ENCODE results near the gene ZNF597. TPM values are rescaled to one million over a fixed set of nuclear protein-coding genes. Genes with fewer than 3 reads are reported as not detected.

The ZNF597 gene
- total RNA-seq, 1 experiment from 2014 or later, result 3.1 TPM

DNA sequence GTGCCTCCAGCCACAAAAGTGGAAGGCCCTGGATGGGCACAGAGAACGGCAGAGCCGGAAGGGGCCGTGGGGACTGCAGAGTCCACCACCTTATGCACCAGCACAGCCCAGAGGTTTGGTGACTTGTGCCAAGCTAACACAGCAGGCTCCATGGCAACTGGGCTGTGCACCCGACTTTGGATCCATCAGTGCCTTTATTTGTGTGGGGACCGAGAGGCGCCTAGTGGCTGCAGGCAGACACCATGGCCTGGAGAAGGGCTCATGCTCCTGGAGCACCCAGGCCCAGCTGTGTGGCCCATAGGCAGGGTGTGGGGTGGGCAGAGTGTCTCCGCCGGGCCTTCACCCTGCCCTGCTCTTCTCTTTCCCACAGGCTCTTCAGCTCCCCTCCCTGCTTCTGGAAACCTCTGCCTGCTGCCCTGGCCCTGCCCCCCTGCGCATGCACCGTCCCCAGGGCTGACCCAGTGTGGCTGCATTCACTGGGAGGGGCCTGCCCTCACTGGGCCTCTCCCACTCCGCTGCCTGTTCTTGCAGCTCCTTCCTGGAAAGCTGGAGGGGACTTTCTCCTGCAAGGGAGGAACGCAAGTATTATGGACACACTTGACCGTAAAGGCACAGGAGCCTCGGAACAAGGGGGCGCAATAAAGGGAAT, 41.9 kb upstream of the ZNF597 start:
- Histone ChIP-seq H2AFZ (ENCODE audit: low read length) (no peak overlapping the region), H3K9me3 (ENCODE audit: low read length) (no peaks in the 10 kb centered on the region), H3K27ac (ENCODE audit: low read length) (no peak overlapping the region), H3K27me3 (ENCODE audit: low read length) (no peaks in the 10 kb centered on the region), H3K79me2 (ENCODE audit: low read length) (no peaks in the 10 kb centered on the region), H3K4me1 (ENCODE audit: low read length) (no peaks in the 10 kb centered on the region), H3K9me2 (replicated peaks; ENCODE audit: insufficient read depth, low read length) (no peaks in the 10 kb centered on the region), H3K36me3 (ENCODE audit: insufficient read depth, low read length) (peaks cover 5% of the 10 kb centered on the region), H4K20me1 (ENCODE audit: insufficient read depth, low read depth, low read length) (peaks cover 3% of the 10 kb centered on the region; the same call in 1 of the 2 replicates), H3K9ac (ENCODE audit: low read length) (no peak overlapping the region), H3K4me2 (ENCODE audit: low read depth, low read length, poor library complexity, severe bottlenecking) (no peak overlapping the region), H3K4me3 (ENCODE audit: low read length) (no peak overlapping the region)
- DNase-seq, result no peak

DNA sequence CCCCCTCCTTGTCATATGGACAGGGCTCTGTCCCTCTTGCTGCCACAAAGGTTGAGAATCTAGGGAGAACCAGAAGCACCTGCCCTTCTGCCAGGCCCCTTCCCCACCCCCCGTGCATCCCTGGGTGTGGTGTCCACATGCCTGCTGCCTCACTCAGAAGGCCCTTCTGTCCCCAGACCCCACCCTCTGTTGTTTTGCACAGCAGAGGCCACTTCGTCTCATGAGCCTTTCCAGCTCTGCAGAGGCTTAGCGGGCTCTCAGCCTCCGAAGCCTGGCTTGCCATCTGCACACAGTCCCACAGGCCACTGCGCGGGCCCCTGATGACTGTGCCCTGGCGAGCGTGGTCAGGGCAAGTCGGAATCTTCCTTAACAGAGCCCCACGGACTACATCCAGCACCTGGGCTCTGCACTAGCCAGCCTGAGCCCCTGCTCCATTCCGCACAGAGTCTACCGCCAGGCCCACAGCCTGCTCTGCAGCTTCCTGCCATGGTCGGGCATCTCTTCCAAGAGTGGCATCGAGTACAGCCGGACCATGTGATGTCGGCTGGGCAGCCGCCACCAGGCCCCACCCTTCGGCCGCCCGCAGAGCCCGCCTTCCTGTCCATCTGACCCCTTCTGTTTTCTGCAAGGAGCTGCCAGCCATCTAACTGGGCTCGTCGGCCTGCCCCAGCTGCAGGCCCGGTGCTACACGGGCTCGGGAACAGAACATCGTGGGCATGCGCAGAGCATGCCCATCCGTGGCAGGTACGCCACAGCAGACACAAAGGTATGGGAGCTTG, 41.2 kb upstream of the ZNF597 start:
- Histone ChIP-seq H3K9ac (ENCODE audit: low read length) (no peak overlapping the region), H3K27ac (ENCODE audit: low read length) (no peak overlapping the region), H3K27me3 (ENCODE audit: low read length) (no peaks in the 10 kb centered on the region), H3K36me3 (ENCODE audit: insufficient read depth, low read length) (peaks cover 5% of the 10 kb centered on the region), H3K9me2 (replicated peaks; ENCODE audit: insufficient read depth, low read length) (no peaks in the 10 kb centered on the region), H3K4me2 (ENCODE audit: low read depth, low read length, poor library complexity, severe bottlenecking) (no peak overlapping the region), H3K79me2 (ENCODE audit: low read length) (peaks cover 6% of the 10 kb centered on the region), H4K20me1 (ENCODE audit: insufficient read depth, low read depth, low read length) (peaks cover 3% of the 10 kb centered on the region), H3K4me3 (ENCODE audit: low read length) (no peak overlapping the region), H3K9me3 (ENCODE audit: low read length) (no peaks in the 10 kb centered on the region), H2AFZ (ENCODE audit: low read length) (no peak overlapping the region), H3K4me1 (ENCODE audit: low read length) (no peaks in the 10 kb centered on the region)
- no peak for DNase-seq

DNA sequence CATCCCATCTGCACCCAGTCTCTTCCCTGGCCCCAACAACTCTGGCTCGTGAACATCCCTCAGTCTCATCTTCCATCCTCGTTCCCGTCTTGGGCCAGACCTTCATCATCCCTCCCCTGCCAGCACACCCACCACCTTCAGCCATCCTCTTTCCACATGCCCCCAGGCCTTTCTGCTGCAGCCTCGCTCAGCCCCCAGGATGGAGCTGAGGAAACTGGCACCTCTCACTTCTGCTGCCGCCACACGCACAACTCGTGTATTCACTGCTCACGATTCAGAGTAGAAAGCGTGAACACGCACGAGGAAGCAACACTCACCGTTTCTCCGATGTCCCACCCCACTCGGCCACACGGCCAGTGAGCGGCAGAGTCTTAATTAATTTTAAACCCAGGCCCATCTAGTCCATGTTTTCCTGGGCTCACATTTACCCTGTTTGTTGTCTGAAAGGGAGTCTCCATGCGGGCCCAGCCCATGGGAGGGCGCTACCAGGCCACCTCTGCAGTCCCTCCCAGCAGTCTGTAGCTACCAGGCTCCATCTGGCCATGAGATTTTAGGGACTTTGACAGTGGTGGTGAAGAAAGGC, 39.4 kb upstream of the ZNF597 start:
- no peak for DNase-seq
- H3K9me3 ChIP-seq (ENCODE audit: low read length), result no peaks in the 10 kb centered on the region
- H3K27me3 ChIP-seq (ENCODE audit: low read length), result no peaks in the 10 kb centered on the region
- no peak overlapping the region for H2AFZ ChIP-seq (ENCODE audit: low read length)
- H4K20me1 ChIP-seq (ENCODE audit: insufficient read depth, low read depth, low read length), result peaks cover 8% of the 10 kb centered on the region
- H3K4me3 ChIP-seq (ENCODE audit: low read length), result no peak overlapping the region
- no peaks in the 10 kb centered on the region for H3K9me2 ChIP-seq (replicated peaks; ENCODE audit: insufficient read depth, low read length)
- H3K4me2 ChIP-seq (ENCODE audit: low read depth, low read length, poor library complexity, severe bottlenecking), result no peak overlapping the region
- H3K36me3 ChIP-seq (ENCODE audit: insufficient read depth, low read length), result peaks cover 8% of the 10 kb centered on the region
- no peaks in the 10 kb centered on the region for H3K4me1 ChIP-seq (ENCODE audit: low read length)
- peaks cover 19% of the 10 kb centered on the region for H3K79me2 ChIP-seq (ENCODE audit: low read length)
- no peak overlapping the region for H3K27ac ChIP-seq (ENCODE audit: low read length)
- H3K9ac ChIP-seq (ENCODE audit: low read length), result no peak overlapping the region

DNA sequence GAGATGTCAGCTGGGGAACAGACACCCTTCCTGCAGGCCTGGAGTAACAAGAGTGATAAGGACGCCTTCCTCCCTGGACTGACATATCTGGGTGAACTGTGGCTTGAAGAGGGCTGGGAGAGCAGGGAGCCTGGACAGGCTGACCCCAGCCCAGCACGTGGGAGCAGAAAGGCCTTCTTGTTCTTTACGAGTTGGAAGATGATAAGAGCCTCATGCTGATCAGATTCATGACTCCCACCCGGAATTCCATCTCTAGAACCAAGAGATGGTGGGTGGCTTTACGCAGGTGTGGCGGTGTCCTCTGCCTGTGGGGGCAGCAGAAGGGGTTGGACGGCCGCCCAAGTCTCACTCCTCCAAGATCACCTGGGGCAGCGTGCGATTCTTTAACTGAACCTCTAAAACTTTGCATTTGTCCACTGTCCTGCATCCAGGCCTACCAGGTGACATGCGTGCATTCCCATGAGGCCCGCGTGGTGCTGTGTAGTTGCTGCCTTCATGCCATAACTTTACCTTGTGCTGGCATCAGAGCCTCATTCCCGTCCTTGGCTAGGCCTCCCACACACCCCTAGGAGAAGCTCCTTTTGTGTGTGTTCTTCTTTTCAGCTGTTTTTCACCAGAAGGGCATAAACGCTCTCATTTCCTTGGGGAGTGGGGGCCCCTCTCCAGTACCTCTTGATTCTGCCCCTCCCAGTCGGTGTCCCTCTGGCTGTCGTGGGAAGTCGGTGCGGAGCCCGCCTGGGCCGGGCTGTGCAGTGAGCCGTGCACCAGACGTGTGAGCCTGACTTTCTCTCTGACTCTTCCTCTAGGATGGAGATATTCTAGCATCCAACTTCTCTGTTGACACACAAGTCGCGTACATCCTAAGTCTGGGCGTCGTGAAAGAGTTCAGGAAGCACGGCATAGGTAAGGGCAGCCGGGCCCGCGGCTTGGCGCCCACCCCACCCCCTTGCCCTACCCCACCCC, 38.7 kb upstream of the ZNF597 start:
- no peaks in the 10 kb centered on the region for H3K9me2 ChIP-seq (replicated peaks; ENCODE audit: insufficient read depth, low read length)
- peaks cover 8% of the 10 kb centered on the region for H3K36me3 ChIP-seq (ENCODE audit: insufficient read depth, low read length)
- H3K4me3 ChIP-seq (ENCODE audit: low read length), result no peak overlapping the region
- no peak for DNase-seq
- H3K27ac ChIP-seq (ENCODE audit: low read length), result no peak overlapping the region
- no peaks in the 10 kb centered on the region for H3K27me3 ChIP-seq (ENCODE audit: low read length)
- no peak overlapping the region for H3K4me2 ChIP-seq (ENCODE audit: low read depth, low read length, poor library complexity, severe bottlenecking)
- no peak overlapping the region for H3K9ac ChIP-seq (ENCODE audit: low read length)
- H2AFZ ChIP-seq (ENCODE audit: low read length), result no peak overlapping the region
- H3K79me2 ChIP-seq (ENCODE audit: low read length), result peaks cover 22% of the 10 kb centered on the region
- no peaks in the 10 kb centered on the region for H3K9me3 ChIP-seq (ENCODE audit: low read length)
- peaks cover 8% of the 10 kb centered on the region for H4K20me1 ChIP-seq (ENCODE audit: insufficient read depth, low read depth, low read length)
- H3K4me1 ChIP-seq (ENCODE audit: low read length), result no peaks in the 10 kb centered on the region

DNA sequence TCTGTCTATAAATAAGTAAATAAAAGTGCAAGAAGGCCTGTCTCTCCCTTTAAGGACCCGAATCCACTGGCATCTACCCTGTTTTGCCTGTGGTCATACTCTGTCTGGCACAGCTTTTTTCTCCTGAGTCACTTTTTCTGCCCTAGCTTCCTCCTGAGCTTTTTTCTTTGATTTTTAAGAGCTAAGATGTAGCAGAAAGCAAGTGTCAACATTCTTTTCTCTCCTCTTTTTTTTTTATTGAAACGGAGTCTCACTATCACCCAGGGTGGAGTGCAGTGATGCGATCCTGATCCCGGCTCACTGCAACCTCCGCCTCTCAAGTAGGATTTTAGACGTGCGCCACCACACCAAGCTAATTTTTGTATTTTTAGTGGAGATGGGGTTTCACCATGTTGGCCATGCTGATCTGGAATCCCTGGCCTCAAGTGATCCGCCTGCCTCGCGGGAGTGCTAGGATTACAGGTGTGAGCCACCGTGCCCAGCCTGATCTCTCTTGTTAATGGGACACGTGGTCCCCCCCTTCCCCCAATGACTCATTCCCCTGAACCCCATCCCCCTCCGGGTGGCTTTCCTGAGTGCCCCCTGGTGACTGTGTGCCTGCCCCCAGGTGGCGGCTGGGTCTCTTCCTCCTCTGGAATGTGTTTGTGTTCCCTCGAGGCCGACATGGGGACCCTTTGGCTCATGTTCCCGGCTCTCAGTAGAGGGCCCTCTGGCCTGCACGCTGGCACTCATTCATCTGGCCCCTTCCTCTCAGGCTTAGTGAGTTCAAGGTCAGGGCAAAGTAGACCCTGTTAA, 37.8 kb upstream of the ZNF597 start:
- Histone ChIP-seq H2AFZ (ENCODE audit: low read length) (no peak overlapping the region), H3K36me3 (ENCODE audit: insufficient read depth, low read length) (peaks cover 8% of the 10 kb centered on the region), H3K4me2 (ENCODE audit: low read depth, low read length, poor library complexity, severe bottlenecking) (no peak overlapping the region), H3K27ac (ENCODE audit: low read length) (no peak overlapping the region), H3K4me3 (ENCODE audit: low read length) (no peak overlapping the region), H3K4me1 (ENCODE audit: low read length) (no peaks in the 10 kb centered on the region), H3K9me3 (ENCODE audit: low read length) (no peaks in the 10 kb centered on the region), H4K20me1 (ENCODE audit: insufficient read depth, low read depth, low read length) (peaks cover 11% of the 10 kb centered on the region), H3K79me2 (ENCODE audit: low read length) (peaks cover 31% of the 10 kb centered on the region), H3K9me2 (replicated peaks; ENCODE audit: insufficient read depth, low read length) (no peaks in the 10 kb centered on the region), H3K9ac (ENCODE audit: low read length) (no peak overlapping the region), H3K27me3 (ENCODE audit: low read length) (no peaks in the 10 kb centered on the region)
- no peak for DNase-seq

DNA sequence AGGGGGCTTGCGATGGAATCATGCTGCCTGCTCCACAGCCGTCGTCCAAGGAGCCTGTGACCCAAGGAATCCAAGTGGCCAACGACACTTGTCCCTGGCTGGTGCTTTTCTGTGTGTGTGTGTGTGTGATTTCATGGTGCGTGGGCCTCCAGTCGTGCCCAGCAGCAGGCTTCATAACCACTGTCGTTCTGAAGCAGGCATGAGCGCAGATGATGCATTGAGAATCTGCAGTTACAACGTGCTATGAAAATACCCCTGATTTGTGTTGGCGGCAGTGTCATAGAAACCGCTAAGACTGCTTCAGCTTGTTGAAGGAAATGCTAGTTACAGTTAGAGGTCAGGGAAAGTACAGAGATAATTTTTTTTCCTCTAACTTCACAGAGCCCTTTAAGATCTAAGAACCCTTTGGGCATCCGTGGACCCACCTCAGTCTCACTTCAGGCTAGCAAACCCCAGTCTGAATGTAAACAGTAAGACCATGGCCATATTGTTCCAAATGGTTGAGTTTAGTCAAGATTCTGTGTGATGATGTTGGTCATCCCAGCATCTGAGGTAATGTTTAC, 36.4 kb upstream of the ZNF597 start:
- DNase-seq, result no peak
- Histone ChIP-seq H3K9ac (ENCODE audit: low read length) (no peak overlapping the region), H3K27me3 (ENCODE audit: low read length) (no peaks in the 10 kb centered on the region), H2AFZ (ENCODE audit: low read length) (no peak overlapping the region), H3K4me3 (ENCODE audit: low read length) (no peak overlapping the region), H3K4me1 (ENCODE audit: low read length) (no peaks in the 10 kb centered on the region), H3K36me3 (ENCODE audit: insufficient read depth, low read length) (peaks cover 4% of the 10 kb centered on the region; the same call in 1 of the 2 replicates), H3K79me2 (ENCODE audit: low read length) (peaks cover 44% of the 10 kb centered on the region), H3K27ac (ENCODE audit: low read length) (no peak overlapping the region), H3K9me2 (replicated peaks; ENCODE audit: insufficient read depth, low read length) (no peaks in the 10 kb centered on the region), H3K4me2 (ENCODE audit: low read depth, low read length, poor library complexity, severe bottlenecking) (no peak overlapping the region), H3K9me3 (ENCODE audit: low read length) (no peaks in the 10 kb centered on the region), H4K20me1 (ENCODE audit: insufficient read depth, low read depth, low read length) (peaks cover 11% of the 10 kb centered on the region)

DNA sequence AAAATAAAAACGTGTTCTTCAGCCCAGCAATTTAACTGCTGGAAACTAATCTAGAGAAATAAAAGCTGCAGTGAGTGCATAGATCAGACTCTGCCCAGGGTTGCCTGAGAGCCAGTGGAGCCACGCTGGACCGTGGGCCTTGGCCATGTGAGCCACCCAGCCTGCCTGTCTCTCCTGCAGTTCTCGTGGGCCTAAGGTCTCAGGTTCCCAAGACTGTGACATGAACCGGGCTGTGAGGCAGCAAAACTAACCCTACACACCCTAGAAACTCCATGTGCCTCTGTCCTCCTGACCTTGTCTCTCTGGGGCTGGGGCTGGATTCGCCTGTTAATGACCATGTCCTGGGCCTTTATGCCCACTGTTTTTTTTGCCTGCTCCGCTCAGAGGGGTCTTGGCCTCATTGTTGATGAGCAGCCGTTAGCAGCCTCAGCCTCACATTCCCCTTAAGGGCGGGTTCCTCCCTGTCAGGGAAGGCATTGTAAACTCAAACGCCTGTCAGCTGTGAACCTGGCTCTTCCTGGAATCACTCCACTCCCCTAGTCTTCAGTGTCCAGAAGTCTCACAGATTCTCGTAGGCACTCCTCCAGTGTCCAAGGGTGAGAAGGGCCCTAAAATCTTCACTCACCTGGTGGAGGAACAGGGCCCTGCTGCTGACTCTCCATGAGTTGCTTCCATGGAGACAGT, 35.1 kb upstream of the ZNF597 start:
- H3K4me1 ChIP-seq (ENCODE audit: low read length), result no peaks in the 10 kb centered on the region
- H4K20me1 ChIP-seq (ENCODE audit: insufficient read depth, low read depth, low read length), result peaks cover 14% of the 10 kb centered on the region
- no peak overlapping the region for H3K9ac ChIP-seq (ENCODE audit: low read length)
- no peak overlapping the region for H3K27ac ChIP-seq (ENCODE audit: low read length)
- no peak overlapping the region for H3K4me3 ChIP-seq (ENCODE audit: low read length)
- H3K36me3 ChIP-seq (ENCODE audit: insufficient read depth, low read length), result peaks cover 3% of the 10 kb centered on the region; the same call in 1 of the 2 replicates
- no peaks in the 10 kb centered on the region for H3K9me3 ChIP-seq (ENCODE audit: low read length)
- H3K4me2 ChIP-seq (ENCODE audit: low read depth, low read length, poor library complexity, severe bottlenecking), result no peak overlapping the region
- no peak for DNase-seq
- no peak overlapping the region for H2AFZ ChIP-seq (ENCODE audit: low read length)
- H3K27me3 ChIP-seq (ENCODE audit: low read length), result no peaks in the 10 kb centered on the region
- H3K79me2 ChIP-seq (ENCODE audit: low read length), result peaks cover 57% of the 10 kb centered on the region
- H3K9me2 ChIP-seq (replicated peaks; ENCODE audit: insufficient read depth, low read length), result no peaks in the 10 kb centered on the region
